ENCODE data around the gene TLL2.

Gene TLL2

GRCh38 chr10:96395931-96396877, 117.5 kb downstream of the TLL2 start:
- no peaks in the 10 kb centered on the region for H3K9me2 ChIP-seq (replicated peaks; ENCODE audit: insufficient read depth, low read length)
- H3K4me1 ChIP-seq (ENCODE audit: low read length) = no peaks in the 10 kb centered on the region
- no peaks in the 10 kb centered on the region for H3K36me3 ChIP-seq (replicated peaks; ENCODE audit: insufficient read depth, low read length)
- no peak for TF ChIP-seq EZH2 (optimal IDR thresholded peaks at IDR 0.05; ENCODE audit: low read depth, low read length)
- peak; percentile 86 for TF ChIP-seq CTCF (IDR thresholded peaks at IDR 0.05; ENCODE audit: low read length)
- no peak for TF ChIP-seq EZH2phosphoT487 (IDR thresholded peaks at IDR 0.05; ENCODE audit: low read length)
- no peak overlapping the region; the same call in 1 of the 2 replicates for H2AFZ ChIP-seq (ENCODE audit: low read length)
- H3F3A ChIP-seq (ENCODE audit: insufficient read depth, low read length) = no peaks in the 10 kb centered on the region
- no peaks in the 10 kb centered on the region for H3K9me3 ChIP-seq (replicated peaks; ENCODE audit: insufficient read depth, low read length)
- no peak overlapping the region for H3K4me3 ChIP-seq (ENCODE audit: low read length)
- no peaks in the 10 kb centered on the region for H4K20me1 ChIP-seq (ENCODE audit: insufficient read depth, low read length)
- 0 out of 2 replicates have a peak, but pooled peaks cover under 1% of the 10 kb centered on the region for H3K27me3 ChIP-seq (replicated peaks; ENCODE audit: insufficient read depth, low read length)
- 0 out of 2 replicates have a peak overlapping the region, but pooled peaks have one; percentile 10 for H3K4me2 ChIP-seq (ENCODE audit: low read depth, low read length)
- no peak overlapping the region for H3K27ac ChIP-seq (ENCODE audit: low read length)
- DNase-seq = peak; percentile 66
- no peaks in the 10 kb centered on the region for H3K79me2 ChIP-seq (ENCODE audit: low read length)
- H3K9ac ChIP-seq (ENCODE audit: low read length) = no peak overlapping the region

GRCh38 chr10:96390460-96390864, 123.3 kb downstream of the TLL2 start:
- no peak for DNase-seq
- Histone ChIP-seq H3K27me3 (replicated peaks; ENCODE audit: insufficient read depth, low read length) (no peaks in the 10 kb centered on the region), H3K9me2 (replicated peaks; ENCODE audit: insufficient read depth, low read length) (no peaks in the 10 kb centered on the region), H3K27ac (ENCODE audit: low read length) (no peak overlapping the region), H4K20me1 (ENCODE audit: insufficient read depth, low read length) (no peaks in the 10 kb centered on the region), H3K79me2 (ENCODE audit: low read length) (no peaks in the 10 kb centered on the region), H3K4me2 (ENCODE audit: low read depth, low read length) (no peak overlapping the region), H3K9me3 (replicated peaks; ENCODE audit: insufficient read depth, low read length) (no peaks in the 10 kb centered on the region), H2AFZ (ENCODE audit: low read length) (no peak overlapping the region), H3K36me3 (replicated peaks; ENCODE audit: insufficient read depth, low read length) (no peaks in the 10 kb centered on the region), H3K4me1 (ENCODE audit: low read length) (no peaks in the 10 kb centered on the region), H3K9ac (ENCODE audit: low read length) (no peak overlapping the region), H3K4me3 (ENCODE audit: low read length) (no peak overlapping the region), H3F3A (ENCODE audit: insufficient read depth, low read length) (no peaks in the 10 kb centered on the region)
- TF ChIP-seq CTCF (IDR thresholded peaks at IDR 0.05; ENCODE audit: low read length) (no peak), EZH2 (optimal IDR thresholded peaks at IDR 0.05; ENCODE audit: low read depth, low read length) (no peak), EZH2phosphoT487 (IDR thresholded peaks at IDR 0.05; ENCODE audit: low read length) (no peak)

- H2AFZ ChIP-seq (ENCODE audit: low read length) = no peak overlapping the region
- TF ChIP-seq CTCF (IDR thresholded peaks at IDR 0.05; ENCODE audit: low read length) = no peak
- TF ChIP-seq EZH2phosphoT487 (IDR thresholded peaks at IDR 0.05; ENCODE audit: low read length) = no peak
- TF ChIP-seq EZH2 (optimal IDR thresholded peaks at IDR 0.05; ENCODE audit: low read depth, low read length) = no peak
- no peak overlapping the region for H3K27ac ChIP-seq (ENCODE audit: low read length)
- H3K9me3 ChIP-seq (replicated peaks; ENCODE audit: insufficient read depth, low read length) = no peaks in the 10 kb centered on the region
- H3K36me3 ChIP-seq (replicated peaks; ENCODE audit: insufficient read depth, low read length) = no peaks in the 10 kb centered on the region
- H3K27me3 ChIP-seq (replicated peaks; ENCODE audit: insufficient read depth, low read length) = no peaks in the 10 kb centered on the region
- no peak for DNase-seq
- no peak overlapping the region for H3K4me3 ChIP-seq (ENCODE audit: low read length)
- no peak overlapping the region for H3K9ac ChIP-seq (ENCODE audit: low read length)
- no peaks in the 10 kb centered on the region for H3K4me1 ChIP-seq (ENCODE audit: low read length)
- no peaks in the 10 kb centered on the region for H3K9me2 ChIP-seq (replicated peaks; ENCODE audit: insufficient read depth, low read length)
- no peak overlapping the region for H3K4me2 ChIP-seq (ENCODE audit: low read depth, low read length)
- H3K79me2 ChIP-seq (ENCODE audit: low read length) = no peaks in the 10 kb centered on the region
- no peaks in the 10 kb centered on the region for H4K20me1 ChIP-seq (ENCODE audit: insufficient read depth, low read length)
- H3F3A ChIP-seq (ENCODE audit: insufficient read depth, low read length) = no peaks in the 10 kb centered on the region
These were observed 123.9 kb downstream of the TLL2 start for GRCh38 chr10:96389785-96390184.
